HG03159 (cell line): ENCODE data around the gene HOXD10.

ENCODE experiments used
- ATAC-seq: cut with Tn5 transposase; IDR thresholded peaks from one replicate; pipeline ENCODE4 v1.9.1; 2021; ENCODE audit warnings: mild to moderate bottlenecking, moderate library complexity; ENCODE audit not compliant: unreplicated experiment

The HOXD10 gene

GRCh38 chr2:176115883-176116813 lies at the start of gene HOXD10:
Gene HOXD10 (plus strand): TSS chr2:176116778. CDS start chr2:176116834, 56 bp downstream.
- no peak for ATAC-seq

DNA sequence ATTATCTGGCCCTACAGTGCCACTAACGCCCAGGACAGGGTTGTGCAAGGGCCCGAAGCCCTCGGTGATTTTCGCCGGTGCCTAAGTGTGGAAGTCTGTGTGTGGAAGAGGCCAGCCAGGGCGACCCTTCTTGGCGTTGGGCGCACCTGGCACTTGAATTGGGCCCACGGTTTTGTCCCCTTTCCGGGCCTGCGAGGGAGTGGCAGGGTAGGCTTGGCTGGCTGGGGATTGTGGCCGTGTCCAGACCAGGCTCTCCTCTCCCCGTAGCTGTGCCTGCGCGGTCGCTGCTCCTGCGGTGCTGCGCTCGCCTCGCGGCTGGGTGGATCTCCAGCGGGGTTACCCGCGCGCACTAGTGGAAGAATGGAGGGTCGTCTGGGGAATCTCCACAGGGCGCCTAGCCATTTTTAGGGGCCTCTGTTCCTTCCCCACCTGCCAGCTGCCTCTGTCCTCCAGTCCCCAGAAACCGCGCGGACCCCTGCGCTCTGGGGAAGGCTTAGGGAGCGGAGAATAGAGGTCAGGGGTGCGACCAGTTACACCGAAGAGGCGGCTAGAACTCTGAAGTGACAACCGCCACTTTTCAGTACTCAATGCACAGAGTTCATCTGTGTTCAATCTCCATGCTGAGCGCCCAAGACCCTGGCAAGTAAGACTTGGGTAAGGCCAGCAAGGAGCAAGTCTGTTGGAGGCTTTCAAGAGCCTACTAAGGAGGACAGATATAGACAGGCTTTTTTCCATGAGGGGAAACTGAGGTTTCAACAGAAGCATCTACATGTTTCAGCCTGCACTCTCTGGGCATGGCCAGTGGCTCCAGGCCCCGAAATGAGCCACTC lies 48.8 kb upstream of the HOXD10 start:
- ATAC-seq, result no peak

- ATAC-seq, result no peak
Measured at GRCh38 chr2:176068419-176068832, 48.2 kb upstream of the HOXD10 start.

GRCh38 chr2:176071330-176072291 lies 45.0 kb upstream of the HOXD10 start:
- ATAC-seq, result no peak

GRCh38 chr2:176072292-176072669 lies 44.3 kb upstream of the HOXD10 start:
- ATAC-seq, result no peak

DNA sequence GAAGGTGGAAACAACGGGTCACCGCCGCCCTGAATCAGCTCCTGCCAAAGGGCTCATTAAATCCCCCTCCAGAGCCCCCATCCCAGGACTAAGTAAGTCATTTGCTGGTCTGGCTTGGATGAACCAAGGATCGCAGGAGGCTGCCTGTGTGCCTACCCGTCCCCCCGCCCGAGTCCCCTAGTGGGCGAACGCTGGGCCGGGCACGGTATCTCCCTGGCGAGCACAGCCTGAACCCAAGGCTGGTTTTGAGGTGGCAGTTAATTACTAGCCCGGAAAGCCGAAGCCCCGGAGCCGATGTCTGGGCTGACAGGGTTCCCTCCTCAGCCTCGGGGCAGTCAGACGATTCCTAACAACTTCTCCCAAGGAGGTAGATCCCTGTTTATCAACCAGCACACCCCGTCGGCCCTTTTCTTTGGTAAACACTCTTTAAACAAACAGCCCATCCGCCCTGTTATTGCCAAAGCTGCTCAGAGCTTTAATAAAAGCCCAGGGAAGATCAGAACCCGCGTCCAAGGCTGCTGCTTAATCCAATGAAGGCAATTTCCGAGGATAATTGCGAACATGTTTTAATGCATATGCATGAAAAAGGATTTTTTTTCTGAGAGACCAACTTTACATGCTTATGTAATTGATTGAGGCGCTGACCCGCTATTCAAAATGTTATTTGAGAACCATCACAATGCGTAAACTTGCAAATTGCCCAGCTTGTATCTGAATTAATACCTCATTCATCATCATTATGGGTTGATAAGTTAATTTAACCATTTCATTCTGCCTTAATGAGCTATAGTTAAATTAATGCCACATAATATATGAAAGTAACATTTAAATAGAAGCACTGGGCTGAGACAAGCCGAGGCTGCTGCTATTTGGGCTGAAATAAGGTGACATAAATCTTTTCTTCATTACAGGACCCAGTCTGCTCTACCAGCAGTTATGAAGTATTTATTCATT lies 43.4 kb upstream of the HOXD10 start:
- ATAC-seq, result no peak

DNA sequence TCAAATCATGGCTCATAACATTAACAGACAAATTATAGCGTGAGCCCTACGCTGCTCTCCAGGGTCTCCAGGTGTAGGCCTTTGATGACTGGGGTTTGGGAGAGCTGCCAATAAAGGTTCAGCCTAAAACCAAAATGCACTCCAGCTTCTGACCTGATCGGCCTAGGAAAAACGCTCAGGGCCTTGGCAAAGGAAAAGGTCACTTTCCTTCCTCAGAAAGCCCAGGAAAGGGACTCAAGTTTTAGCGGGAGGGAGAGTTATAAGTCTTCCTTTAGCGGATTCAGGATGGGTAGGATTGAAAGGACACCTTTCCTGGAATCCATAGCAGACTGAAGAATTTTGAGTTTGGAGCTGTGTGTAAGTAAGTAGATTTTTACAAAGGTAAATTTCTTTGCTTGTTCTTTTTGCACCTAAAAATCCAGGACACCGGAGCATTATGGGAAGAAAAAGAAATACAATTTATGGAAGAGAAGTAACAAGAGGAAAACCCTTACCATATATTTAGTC lies 41.6 kb upstream of the HOXD10 start:
- ATAC-seq, result no peak

DNA sequence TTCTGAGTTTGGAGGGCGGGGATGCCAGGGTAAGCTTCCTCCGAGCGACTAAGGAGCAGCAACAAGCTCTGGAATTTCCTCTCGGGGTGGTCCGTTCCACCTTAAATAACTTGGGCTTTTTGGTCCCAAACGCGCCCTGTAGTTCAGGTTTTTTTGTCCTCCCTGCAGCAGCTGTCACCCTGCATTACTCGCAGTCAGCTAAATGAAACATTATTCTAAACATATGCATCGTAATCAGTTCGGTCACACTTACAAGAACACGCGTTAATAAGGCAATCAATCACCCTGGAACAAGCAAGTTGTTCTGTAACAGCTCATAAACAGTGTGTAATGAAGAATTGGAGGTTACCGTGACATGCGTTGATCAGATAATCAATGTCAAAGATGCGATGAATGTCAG lies 41.1 kb upstream of the HOXD10 start:
- ATAC-seq, result no peak

- ATAC-seq, result no peak
Measured at GRCh38 chr2:176076063-176076462, 40.5 kb upstream of the HOXD10 start.

- no peak for ATAC-seq
Measured at GRCh38 chr2:176076796-176077195, 39.8 kb upstream of the HOXD10 start.

GRCh38 chr2:176078541-176079284 lies 37.9 kb upstream of the HOXD10 start:
- no peak for ATAC-seq

GRCh38 chr2:176079285-176079830 lies 37.2 kb upstream of the HOXD10 start:
- ATAC-seq, result no peak

DNA sequence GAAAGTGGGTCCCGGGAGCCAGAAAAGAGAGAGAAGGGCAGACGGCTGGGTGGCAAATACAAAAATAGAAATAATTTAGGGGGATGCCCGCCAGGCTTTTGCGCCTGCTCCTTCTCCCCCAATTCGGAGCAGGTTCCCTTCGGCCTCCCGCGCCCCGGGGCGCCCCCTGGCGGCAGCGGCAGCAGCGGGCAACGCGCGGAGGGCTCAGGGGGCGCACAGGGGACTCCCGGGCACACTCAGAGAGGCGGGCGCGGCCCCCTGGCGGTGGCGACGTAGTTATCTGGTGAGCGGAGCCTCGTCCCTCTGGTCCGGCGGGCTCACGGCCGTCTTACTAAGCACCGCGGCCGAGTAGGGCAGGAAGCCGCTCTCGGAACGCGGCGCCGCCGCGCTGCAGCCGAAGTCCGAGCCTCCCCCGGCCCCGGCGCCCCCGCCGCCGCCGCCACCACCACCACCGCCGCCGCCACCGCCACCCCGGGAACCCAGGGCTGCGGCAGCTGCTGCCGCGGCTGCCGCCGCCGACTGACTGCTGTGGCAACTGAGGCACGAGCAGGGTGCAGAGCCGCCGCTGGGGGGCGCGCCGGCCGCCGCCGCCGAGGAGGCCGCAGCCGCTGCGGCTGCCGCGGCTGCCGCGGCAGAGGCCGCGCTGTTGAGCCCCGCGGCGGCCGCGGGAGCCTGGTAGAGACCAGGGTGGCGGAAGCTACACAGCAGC lies 36.6 kb upstream of the HOXD10 start:
- ATAC-seq, result no peak

DNA sequence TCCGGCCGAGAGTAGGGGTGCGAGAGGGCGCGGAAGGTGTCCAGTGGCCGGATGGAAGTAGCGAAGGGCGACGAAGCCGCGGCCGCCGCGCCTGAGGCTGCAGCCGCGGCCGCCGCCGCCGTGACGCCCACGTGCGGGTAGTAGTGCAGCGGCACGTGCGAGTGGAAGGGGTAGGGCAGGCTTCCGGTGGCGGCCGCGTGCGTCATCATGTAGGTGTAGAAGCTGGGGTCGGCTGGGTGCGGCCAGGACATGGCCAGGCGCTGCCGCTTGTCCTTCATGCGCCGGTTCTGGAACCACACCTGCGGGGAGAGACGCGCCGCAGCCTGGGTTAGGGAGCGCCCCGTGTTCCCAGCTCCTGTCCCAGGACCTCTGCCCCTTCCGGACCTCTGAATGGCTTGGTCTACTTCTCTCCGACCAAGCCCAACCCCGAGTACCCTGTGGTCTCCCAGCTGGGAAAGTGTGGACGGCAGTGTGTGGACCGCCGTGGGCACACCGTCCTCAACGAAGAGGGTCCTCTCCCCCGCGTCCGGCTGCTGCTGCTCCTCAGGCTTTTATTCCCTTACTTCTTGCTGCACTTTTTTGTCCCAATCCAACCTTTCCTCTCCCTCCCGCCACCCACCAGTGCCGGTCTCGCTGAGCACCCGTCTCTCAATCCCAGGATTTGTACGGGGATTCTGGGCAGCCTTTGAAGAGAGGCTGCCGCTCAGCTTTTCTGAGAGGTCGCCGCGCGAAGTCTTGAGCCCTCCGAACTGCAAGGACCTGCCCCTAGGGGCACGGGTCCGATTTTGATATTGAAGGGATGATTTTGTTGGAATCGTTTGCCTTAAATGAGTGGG lies 35.8 kb upstream of the HOXD10 start:
- ATAC-seq, result no peak

- no peak for ATAC-seq
Measured at GRCh38 chr2:176081376-176081836, 35.2 kb upstream of the HOXD10 start.

- no peak for ATAC-seq
Measured at GRCh38 chr2:176081837-176082524, 34.6 kb upstream of the HOXD10 start.
